Thyroid gland (tissue), 4 donors: Measurements from ENCODE around the gene LRRC7. TPM values are rescaled to one million over a fixed set of nuclear protein-coding genes. Genes with fewer than 3 reads are reported as not detected.

Experiments
- DNase-seq, 2 donors: peaks; one replicate each; pipeline ENCODE4 v3.0.0-alpha.2; 2019
- H3K27ac ChIP-seq, 3 donors: fragments of 200-600 bp; sonication (generic); 1 replicate in 2 of 3; 2 replicates in 1 of 3; pipeline ENCODE4 v1.5.1; 2016 to 2019; ENCODE audit warnings: mild to moderate bottlenecking in 1 of 3, moderate library complexity in 1 of 3
- H3K27me3 ChIP-seq: fragments of 200-600 bp; sonication (generic); one replicate; pipeline ENCODE4 v1.5.1; 2019
- H3K36me3 ChIP-seq, 2 donors: fragments of 200-600 bp; sonication (generic); one replicate each; pipeline ENCODE4 v1.5.1; 2016 to 2019
- H3K4me1 ChIP-seq, 2 donors: fragments of 200-600 bp; sonication (generic); one replicate each; pipeline ENCODE4 v1.5.1; 2017 to 2019
- H3K4me3 ChIP-seq, 3 donors: fragments of 200-600 bp; sonication (generic); replicated peaks in 1 of 3; 1 replicate in 2 of 3; 2 replicates in 1 of 3; pipeline ENCODE4 v1.5.1; 2016; ENCODE audit warnings: mild to moderate bottlenecking in 1 of 3
- H3K9me3 ChIP-seq: fragments of 200-600 bp; sonication (generic); one replicate; pipeline ENCODE4 v1.5.1; 2017
- CTCF ChIP-seq, 6 experiments: fragments of 200-600 bp in 3 of 6; fragments of 450-650 bp in 3 of 6; sonication (generic) in 3 of 6; IDR thresholded peaks; one replicate each; pipeline ENCODE4 v1.5.1; 2016 to 2019; ENCODE audit warnings: antibody characterized with exemption in 6 of 6, mild to moderate bottlenecking in 2 of 6, inconsistent platforms in 1 of 6, moderate library complexity in 1 of 6
- POLR2A ChIP-seq, 2 donors: fragments of 450-650 bp; IDR thresholded peaks; one replicate each; pipeline ENCODE4 v1.6.1; 2017; ENCODE audit warnings: antibody characterized with exemption in 2 of 2, mild to moderate bottlenecking in 2 of 2, moderate library complexity in 1 of 2
- WGBS, 2 donors: methylation state at CpG; one replicate each; pipeline ENCODE4 v1.1.5; 2017; 5-methylcytosine and 5-hydroxymethylcytosine counted together
- intact Hi-C: fragments of 100-400 bp; cut with DNase I; formaldehyde crosslinking; loops from one replicate; pipeline ENCODE4 v1.15.1; 2023
- total RNA-seq, 4 donors: library from RNA; depleted of rRNA; stranded (reverse); fragments of >200 nt; gene quantifications; one replicate each; pipeline ENCODE4 v1.2.3, GENCODE V29; 2016

Gene LRRC7
- total RNA-seq, 4 donors from 2014 or later: 7.9 to 31.7 (median 18.7) TPM

DNA sequence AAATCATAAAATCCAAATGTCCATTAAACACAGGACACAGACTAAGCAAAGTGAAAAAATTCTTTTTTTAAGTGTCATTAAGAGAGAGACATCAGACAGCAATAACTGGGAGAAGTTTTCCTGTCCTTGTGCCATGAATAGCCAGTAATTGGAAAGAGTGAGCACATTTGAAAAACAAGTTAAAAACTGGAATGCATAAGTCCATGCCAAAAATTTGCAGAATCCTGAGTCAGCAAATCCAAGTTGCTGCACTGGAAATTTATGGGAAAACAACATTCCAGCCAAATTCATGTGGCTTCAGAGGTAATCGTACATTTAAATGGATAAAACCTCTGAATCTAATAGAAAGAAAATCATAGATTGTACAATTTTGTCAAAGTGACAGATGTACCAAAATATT, 346.3 kb downstream of the LRRC7 start:
- Histone ChIP-seq H3K9me3 (no peaks in the 10 kb centered on the region), H3K4me3 (no peak overlapping the region), H3K4me1 (peaks cover 19 to 23% of the 10 kb centered on the region in 2 donors), H3K27ac (peak overlapping the region in 1 of 3 donors; percentile 55), H3K36me3 (no peaks in the 10 kb centered on the region), H3K27me3 (no peaks in the 10 kb centered on the region)
- 36 to 56% methylated on average over 1 of the region's 1 CpG for WGBS, 2 donors
- intact Hi-C loops: no loop called here
- no peak for TF ChIP-seq POLR2A (IDR thresholded peaks at IDR 0.05)
- DNase-seq: no peak

DNA sequence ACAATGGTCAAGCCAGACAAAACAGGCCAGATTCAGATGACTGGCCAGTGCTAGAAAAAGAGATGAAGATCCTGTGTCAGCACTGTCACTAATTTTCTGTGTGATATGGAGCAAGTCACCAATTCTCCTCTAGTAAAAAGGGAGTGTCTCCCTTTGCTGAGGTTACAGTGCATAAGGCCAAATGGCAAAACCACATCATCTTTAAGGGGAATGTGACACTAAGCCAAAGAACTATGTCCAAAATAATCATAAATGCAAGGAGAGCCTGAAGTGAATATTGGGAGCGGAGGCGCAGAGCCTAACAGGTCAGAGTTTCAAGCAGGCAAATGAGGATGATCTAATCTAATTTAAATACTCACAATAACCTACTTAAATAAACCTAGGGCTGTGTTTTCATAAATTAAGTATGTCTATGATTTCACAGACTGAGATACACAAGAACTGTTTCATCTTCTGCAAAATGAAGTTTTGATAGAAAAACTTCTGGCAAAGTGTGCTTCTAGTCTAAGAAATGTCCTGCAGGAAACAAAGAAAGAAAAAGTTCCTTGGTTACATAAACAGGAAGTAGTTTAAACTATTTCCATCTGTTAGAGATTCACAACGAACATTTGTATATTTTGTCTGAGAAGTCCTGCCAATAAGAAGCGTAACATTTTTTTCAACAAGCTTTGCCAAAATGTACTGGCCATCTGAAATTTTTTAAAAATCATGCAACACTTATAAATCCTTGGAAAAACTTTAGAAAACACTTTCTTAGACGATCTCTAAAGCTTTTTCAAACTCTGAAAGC, 347.4 kb downstream of the LRRC7 start:
- intact Hi-C loops: no loop called here
- Histone ChIP-seq H3K4me3 (no peak overlapping the region), H3K27me3 (no peaks in the 10 kb centered on the region), H3K4me1 (peaks cover 19 to 23% of the 10 kb centered on the region in 2 donors), H3K9me3 (no peaks in the 10 kb centered on the region), H3K27ac (peak overlapping the region in 2 of 3 donors; percentile 34 to 55), H3K36me3 (no peaks in the 10 kb centered on the region)
- no peak for DNase-seq
- WGBS, 2 donors: 51 to 52% methylated on average over 5 of the region's 5 CpGs
- TF ChIP-seq CTCF (IDR thresholded peaks at IDR 0.05) (no peak), POLR2A (IDR thresholded peaks at IDR 0.05) (no peak)

DNA sequence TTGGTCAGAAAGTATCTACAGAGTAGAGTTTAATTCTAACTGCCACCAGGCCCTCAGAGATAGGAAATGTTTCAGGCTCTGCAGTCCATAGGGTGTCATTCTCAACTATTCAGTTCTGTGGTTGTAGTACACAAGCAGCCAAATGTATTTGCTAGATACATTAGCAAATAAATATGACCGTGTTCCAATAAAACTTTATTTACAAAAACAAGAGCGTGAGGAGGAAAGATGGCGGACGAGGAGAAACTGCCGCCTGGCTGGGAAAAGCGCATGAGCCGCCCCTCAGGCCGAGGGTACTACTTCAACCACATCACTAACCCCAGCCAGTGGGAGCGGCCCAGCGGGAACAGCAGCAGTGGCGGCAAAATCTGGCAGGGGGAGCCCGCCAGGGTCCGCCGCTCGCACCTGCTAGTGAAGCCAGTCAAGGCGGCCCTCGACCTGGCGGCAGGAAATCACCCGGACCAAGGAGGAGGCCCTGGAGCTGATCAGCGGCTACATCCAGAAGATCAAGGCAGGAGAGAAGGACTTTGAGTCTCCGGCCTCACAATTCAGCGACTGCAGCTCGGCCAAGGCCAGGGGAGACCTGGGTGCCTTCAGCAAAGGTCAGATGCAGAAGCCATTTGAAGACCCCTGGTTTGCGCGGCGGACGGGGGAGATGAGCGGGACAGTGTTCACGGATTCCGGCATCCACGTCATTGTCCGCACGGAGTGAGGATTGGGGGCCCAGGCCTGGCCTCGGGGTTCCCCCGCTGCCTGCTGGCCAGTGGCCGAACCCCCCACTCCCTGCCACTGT, 351.6 kb downstream of the LRRC7 start:
- Histone ChIP-seq H3K4me1 (peaks cover 8 to 13% of the 10 kb centered on the region in 2 donors), H3K9me3 (no peaks in the 10 kb centered on the region), H3K36me3 (no peaks in the 10 kb centered on the region), H3K27ac (no peak overlapping the region), H3K4me3 (no peak overlapping the region), H3K27me3 (no peaks in the 10 kb centered on the region)
- DNase-seq: no peak
- 96% methylated on average over 26 to 36 of the region's 36 CpGs for WGBS, 2 donors
- TF ChIP-seq POLR2A (IDR thresholded peaks at IDR 0.05) (no peak), CTCF (IDR thresholded peaks at IDR 0.05) (no peak)
- intact Hi-C loops: no loop called here

GRCh38 chr1:69919922-69920273, 352.2 kb downstream of the LRRC7 start:
- Histone ChIP-seq H3K9me3 (no peaks in the 10 kb centered on the region), H3K27me3 (no peaks in the 10 kb centered on the region), H3K4me1 (peaks cover 4 to 9% of the 10 kb centered on the region in 2 donors), H3K4me3 (no peak overlapping the region), H3K27ac (no peak overlapping the region), H3K36me3 (no peaks in the 10 kb centered on the region)
- intact Hi-C loops: no loop called here
- DNase-seq: no peak
- no peak for TF ChIP-seq CTCF (IDR thresholded peaks at IDR 0.05)
- TF ChIP-seq POLR2A (IDR thresholded peaks at IDR 0.05): no peak
- WGBS, 2 donors: 90 to 95% methylated on average over 6 of the region's 6 CpGs

DNA sequence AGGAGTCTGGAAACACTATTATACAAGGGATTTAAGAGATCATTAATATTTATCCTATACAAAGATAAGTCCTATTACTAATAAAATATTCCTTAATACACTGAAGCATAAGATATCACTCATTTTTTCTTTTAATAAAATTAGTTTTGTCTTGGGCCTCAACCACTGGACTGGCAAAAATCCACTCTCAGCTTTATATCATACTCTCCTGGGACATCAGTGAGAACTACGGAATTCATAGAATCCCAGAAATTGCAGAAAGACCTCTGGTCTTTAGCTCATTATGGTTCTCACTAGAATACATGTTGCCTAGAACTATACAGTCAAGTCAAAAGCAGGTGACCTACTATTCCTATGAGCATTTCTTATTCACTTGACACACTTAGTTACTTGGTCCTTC, 352.7 kb downstream of the LRRC7 start:
- Histone ChIP-seq H3K4me3 (no peak overlapping the region), H3K4me1 (peaks cover 0 to 4% of the 10 kb centered on the region in 2 donors), H3K27ac (no peak overlapping the region), H3K36me3 (no peaks in the 10 kb centered on the region), H3K27me3 (no peaks in the 10 kb centered on the region), H3K9me3 (no peaks in the 10 kb centered on the region)
- WGBS, 2 donors: 83 to 84% methylated on average over 1 of the region's 1 CpG
- TF ChIP-seq POLR2A (IDR thresholded peaks at IDR 0.05): no peak
- TF ChIP-seq CTCF (IDR thresholded peaks at IDR 0.05): no peak
- intact Hi-C loops: no loop called here
- no peak for DNase-seq
